Large intestine (tissue), 3 donors: ENCODE data around the gene CHCHD10. TPM values are rescaled to one million over a fixed set of nuclear protein-coding genes. Genes with fewer than 3 reads are reported as not detected.

Experiments
- DNase-seq, 2 donors: peaks; one replicate each; pipeline versions ENCODE4 v3.0.0 to v3.0.0-alpha.2; 2013
- H3K27ac ChIP-seq: one replicate; pipeline ENCODE4 v1.5.1; 2013; ENCODE audit warnings: low read length
- H3K27me3 ChIP-seq: 2 replicates; pipeline ENCODE4 v1.6.1; 2013; ENCODE audit warnings: low read length; ENCODE audit not compliant: control insufficient read depth, insufficient read depth
- H3K36me3 ChIP-seq: 2 replicates; pipeline ENCODE4 v1.6.1; 2013; ENCODE audit warnings: low read length; ENCODE audit not compliant: control insufficient read depth, insufficient read depth
- H3K4me1 ChIP-seq: one replicate; pipeline ENCODE4 v1.6.1; 2013; ENCODE audit warnings: low read length; ENCODE audit not compliant: control insufficient read depth, insufficient read depth
- H3K4me3 ChIP-seq: one replicate; pipeline ENCODE4 v1.5.1; 2013; ENCODE audit warnings: low read length
- H3K9me3 ChIP-seq: one replicate; pipeline ENCODE4 v1.6.1; 2013; ENCODE audit warnings: mild to moderate bottlenecking, low read depth, low read length, moderate library complexity; ENCODE audit not compliant: control insufficient read depth
- WGBS: methylation state at CpG from one replicate; pipeline ENCODE4 v1.1.5; 2013; ENCODE audit warnings: low lambda C conversion rate; ENCODE audit not compliant: insufficient coverage; 5-methylcytosine and 5-hydroxymethylcytosine counted together
- polyA plus RNA-seq: library from polyadenylated mRNA; unstranded; fragments of 120-200 nt; gene quantifications from one replicate; pipeline ENCODE4 v1.2.1, GENCODE V29; 2013

Gene CHCHD10
- polyA plus RNA-seq, 1 donor, result 88.2 TPM

- Histone ChIP-seq H3K27ac (no peak overlapping the region), H3K9me3 (no peaks in the 10 kb centered on the region), H3K4me1 (peaks cover 4% of the 10 kb centered on the region), H3K27me3 (no peaks in the 10 kb centered on the region), H3K36me3 (no peaks in the 10 kb centered on the region), H3K4me3 (no peak overlapping the region)
- DNase-seq, result no peak
- WGBS, result no CpG with 5 or more reads among the region's 4 CpGs
Observed at GRCh38 chr22:23759566-23759965, 8.2 kb downstream of the CHCHD10 start.

- Histone ChIP-seq H3K27ac (no peak overlapping the region), H3K9me3 (no peaks in the 10 kb centered on the region), H3K4me1 (peaks cover 5% of the 10 kb centered on the region), H3K4me3 (no peak overlapping the region), H3K27me3 (no peaks in the 10 kb centered on the region), H3K36me3 (no peaks in the 10 kb centered on the region)
- DNase-seq, result no peak
- WGBS, result no CpG with 5 or more reads among the region's 4 CpGs
Observed at GRCh38 chr22:23756891-23757290, 10.9 kb downstream of the CHCHD10 start.

GRCh38 chr22:23755711-23756110, 12.1 kb downstream of the CHCHD10 start:
- Histone ChIP-seq H3K36me3 (no peaks in the 10 kb centered on the region), H3K27ac (no peak overlapping the region)
- WGBS, result 100% methylated on average over 1 of the region's 8 CpGs

GRCh38 chr22:23754980-23755636, 12.7 kb downstream of the CHCHD10 start:
- no peak for DNase-seq
- H3K27ac ChIP-seq, result no peak overlapping the region
- H3K27me3 ChIP-seq, result no peaks in the 10 kb centered on the region
- H3K9me3 ChIP-seq, result no peaks in the 10 kb centered on the region
- no peaks in the 10 kb centered on the region for H3K36me3 ChIP-seq
- no peak overlapping the region for H3K4me3 ChIP-seq
- 100% methylated on average over 1 of the region's 6 CpGs for WGBS
- H3K4me1 ChIP-seq, result peaks cover 14% of the 10 kb centered on the region

More at GRCh38 chr22:23755711-23756110, 12.1 kb downstream of the CHCHD10 start:
- Histone ChIP-seq H3K4me3 (no peak overlapping the region), H3K27me3 (no peaks in the 10 kb centered on the region), H3K9me3 (no peaks in the 10 kb centered on the region), H3K4me1 (peaks cover 10% of the 10 kb centered on the region)
- no peak for DNase-seq

GRCh38 chr22:23754220-23754919, 13.4 kb downstream of the CHCHD10 start, which contains the start of gene VPREB3:
Gene VPREB3 (minus strand): TSS chr22:23754425. CDS start chr22:23754363, 62 bp downstream.
- Histone ChIP-seq H3K4me3 (no peak within 1 kb of the TSS), H3K27ac (no peak within 1 kb of the TSS), H3K36me3 (no peaks in the 10 kb centered on the region), H3K27me3 (no peaks in the 10 kb centered on the region), H3K4me1 (peaks cover 20% of the 10 kb centered on the region), H3K9me3 (no peaks in the 10 kb centered on the region)
- no peak for DNase-seq
- no CpG with 5 or more reads among the region's 14 CpGs for WGBS

- Histone ChIP-seq H3K27ac (no peak overlapping the region), H3K27me3 (no peaks in the 10 kb centered on the region), H3K36me3 (no peaks in the 10 kb centered on the region), H3K4me3 (no peak overlapping the region), H3K4me1 (peaks cover 20% of the 10 kb centered on the region), H3K9me3 (no peaks in the 10 kb centered on the region)
- DNase-seq, result no peak
- no CpG with 5 or more reads among the region's 2 CpGs for WGBS
Observed at GRCh38 chr22:23753385-23753784, 14.4 kb downstream of the CHCHD10 start.

- no peaks in the 10 kb centered on the region for H3K36me3 ChIP-seq
- no peak overlapping the region for H3K4me3 ChIP-seq
- no CpG with 5 or more reads among the region's 16 CpGs for WGBS
- no peaks in the 10 kb centered on the region for H3K9me3 ChIP-seq
- H3K27ac ChIP-seq, result no peak overlapping the region
- H3K4me1 ChIP-seq, result peaks cover 20% of the 10 kb centered on the region
- DNase-seq, result no peak
- no peaks in the 10 kb centered on the region for H3K27me3 ChIP-seq
Observed at GRCh38 chr22:23752750-23753149, 15.0 kb downstream of the CHCHD10 start.

GRCh38 chr22:23752090-23752691, 15.6 kb downstream of the CHCHD10 start:
- WGBS, result no CpG with 5 or more reads among the region's 9 CpGs
- Histone ChIP-seq H3K27me3 (no peaks in the 10 kb centered on the region), H3K9me3 (no peaks in the 10 kb centered on the region), H3K4me3 (peak overlapping the region; percentile 80), H3K4me1 (peaks cover 20% of the 10 kb centered on the region), H3K27ac (peak overlapping the region; percentile 86), H3K36me3 (no peaks in the 10 kb centered on the region)
- DNase-seq, result no peak

- DNase-seq, result no peak
- Histone ChIP-seq H3K9me3 (no peaks in the 10 kb centered on the region), H3K4me1 (peaks cover 20% of the 10 kb centered on the region), H3K27ac (peak overlapping the region; percentile 86), H3K36me3 (no peaks in the 10 kb centered on the region), H3K4me3 (peak overlapping the region; percentile 80), H3K27me3 (no peaks in the 10 kb centered on the region)
- WGBS, result 0% methylated on average over 1 of the region's 22 CpGs
Observed at GRCh38 chr22:23751441-23751996, 16.3 kb downstream of the CHCHD10 start.

- peaks cover 22% of the 10 kb centered on the region for H3K4me1 ChIP-seq
- no CpG with 5 or more reads among the region's 78 CpGs for WGBS
Observed at GRCh38 chr22:23750714-23751440, 16.9 kb downstream of the CHCHD10 start, which contains the start of gene ZNF70. Gene ZNF70 (minus strand): TSS chr22:23751112. CDS start chr22:23745140, 5,972 bp downstream.

More at GRCh38 chr22:23750714-23751440, 16.9 kb downstream of the CHCHD10 start, which contains the start of gene ZNF70:
- Histone ChIP-seq H3K27ac (peak within 1 kb of the TSS; percentile 86), H3K4me3 (peak within 1 kb of the TSS; percentile 83), H3K9me3 (no peaks in the 10 kb centered on the region), H3K36me3 (no peaks in the 10 kb centered on the region), H3K27me3 (no peaks in the 10 kb centered on the region)
- DNase-seq, result peak; percentile 93 to 96
